ENCODE results near the gene EXOC6B.

DNA sequence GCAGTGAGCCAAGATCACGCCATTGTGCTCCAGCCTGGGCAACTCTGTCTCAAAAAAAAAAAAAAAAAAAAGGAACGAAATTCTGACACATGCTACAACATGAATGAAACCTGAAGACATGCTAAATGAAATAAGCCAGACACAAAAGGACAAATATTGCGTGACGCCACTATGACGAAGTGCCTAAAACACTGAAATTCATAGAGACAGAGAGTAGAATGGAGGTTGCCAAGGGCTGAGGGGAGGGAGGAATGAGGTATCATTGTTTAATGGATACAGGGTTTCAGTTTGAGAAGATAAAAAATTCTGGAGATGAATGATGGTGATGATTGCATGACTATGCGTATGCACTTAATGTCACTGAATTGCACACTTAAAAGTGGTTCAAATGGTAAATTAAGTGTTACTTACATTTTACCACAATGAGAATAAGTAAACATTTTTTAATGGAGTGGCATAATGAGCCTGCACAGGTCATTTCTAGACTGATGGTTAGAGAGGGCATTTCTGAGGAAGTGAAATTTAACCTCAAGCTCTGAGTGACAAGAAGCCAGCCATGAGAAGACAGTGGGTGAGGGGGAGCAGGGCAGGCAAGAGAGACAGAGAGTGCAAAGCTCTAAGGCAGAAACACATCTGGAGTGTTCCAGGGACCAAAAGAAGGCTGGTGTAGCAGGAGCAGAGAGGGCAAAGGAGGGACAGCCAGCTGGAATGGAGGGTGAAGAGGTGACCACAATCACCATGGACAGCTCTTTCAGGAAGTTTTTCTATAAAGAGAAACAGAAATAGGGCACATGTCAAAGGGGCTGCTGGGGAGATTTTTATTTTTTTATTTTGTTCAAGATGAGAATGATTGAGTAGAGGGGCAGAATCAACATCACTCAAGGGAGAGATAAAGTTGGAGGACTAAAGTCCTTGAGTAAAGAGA is 20.6 kb upstream of the EXOC6B start:
- TF ChIP-seq, protein P1, sequence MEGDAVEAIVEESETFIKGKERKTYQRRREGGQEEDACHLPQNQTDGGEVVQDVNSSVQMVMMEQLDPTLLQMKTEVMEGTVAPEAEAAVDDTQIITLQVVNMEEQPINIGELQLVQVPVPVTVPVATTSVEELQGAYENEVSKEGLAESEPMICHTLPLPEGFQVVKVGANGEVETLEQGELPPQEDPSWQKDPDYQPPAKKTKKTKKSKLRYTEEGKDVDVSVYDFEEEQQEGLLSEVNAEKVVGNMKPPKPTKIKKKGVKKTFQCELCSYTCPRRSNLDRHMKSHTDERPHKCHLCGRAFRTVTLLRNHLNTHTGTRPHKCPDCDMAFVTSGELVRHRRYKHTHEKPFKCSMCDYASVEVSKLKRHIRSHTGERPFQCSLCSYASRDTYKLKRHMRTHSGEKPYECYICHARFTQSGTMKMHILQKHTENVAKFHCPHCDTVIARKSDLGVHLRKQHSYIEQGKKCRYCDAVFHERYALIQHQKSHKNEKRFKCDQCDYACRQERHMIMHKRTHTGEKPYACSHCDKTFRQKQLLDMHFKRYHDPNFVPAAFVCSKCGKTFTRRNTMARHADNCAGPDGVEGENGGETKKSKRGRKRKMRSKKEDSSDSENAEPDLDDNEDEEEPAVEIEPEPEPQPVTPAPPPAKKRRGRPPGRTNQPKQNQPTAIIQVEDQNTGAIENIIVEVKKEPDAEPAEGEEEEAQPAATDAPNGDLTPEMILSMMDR (IDR thresholded peaks at IDR 0.05): no peak
- no peak for TF ChIP-seq POLR2AphosphoS5 (IDR thresholded peaks at IDR 0.05)

Measured in prostate gland (tissue), 2 donors.